Effector memory CD8-positive, alpha-beta T cell (primary cell): Measurements from ENCODE around the gene COL1A2.

Source experiments
- ATAC-seq: fragments of 150-1000 bp; cut with Tn5 transposase; replicated peaks from 2 replicates; pipeline ENCODE4 v1.10.0; 2021; ENCODE audit warnings: mild to moderate bottlenecking, moderate library complexity
- DNase-seq, 3 experiments: peaks; one replicate each; pipeline ENCODE4 v3.0.0; 2021
- H3K27ac Mint-ChIP-seq, 2 donors: one replicate each; pipeline ENCODE4 v1.8.0; 2022; ENCODE audit warnings: mild to moderate bottlenecking in 2 of 2, mixed read lengths in 2 of 2, moderate library complexity in 2 of 2
- H3K27me3 Mint-ChIP-seq, 2 donors: one replicate each; pipeline ENCODE4 v1.8.0; 2022; ENCODE audit warnings: mixed read lengths in 2 of 2
- H3K36me3 Mint-ChIP-seq: one replicate; pipeline ENCODE4 v1.8.0; 2022; ENCODE audit warnings: mild to moderate bottlenecking, moderate library complexity, mixed read lengths; ENCODE audit not compliant: insufficient read depth
- H3K4me1 Mint-ChIP-seq, 2 donors: one replicate each; pipeline ENCODE4 v1.8.0; 2022; ENCODE audit warnings: low read depth in 2 of 2, mixed read lengths in 2 of 2
- H3K4me3 Mint-ChIP-seq, 2 donors: one replicate each; pipeline ENCODE4 v1.8.0; 2022; ENCODE audit warnings: mild to moderate bottlenecking in 2 of 2, mixed read lengths in 2 of 2, moderate library complexity in 2 of 2
- H3K9me3 Mint-ChIP-seq, 2 donors: one replicate each; pipeline ENCODE4 v1.8.0; 2022; ENCODE audit warnings: mixed read lengths in 2 of 2

The COL1A2 gene

DNA sequence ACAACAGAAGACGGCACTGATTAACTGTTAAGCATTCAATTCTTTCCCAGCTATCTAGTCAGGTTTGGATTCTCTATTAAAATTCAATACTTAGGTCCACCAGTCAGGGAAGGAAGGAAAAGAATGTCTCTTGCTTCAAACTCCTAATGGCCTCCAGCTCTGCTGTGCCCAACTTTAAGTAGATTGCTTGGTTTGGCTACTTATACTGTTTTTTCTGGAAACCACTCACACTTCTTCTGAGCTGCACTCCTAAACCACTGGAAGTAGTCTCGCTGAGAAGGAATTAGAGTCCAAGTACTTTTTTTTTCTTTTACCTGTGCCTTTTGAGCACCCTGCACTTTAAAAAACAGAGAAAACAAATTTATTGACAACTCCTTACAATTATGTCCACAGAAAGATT is 26.7 kb upstream of the COL1A2 start:
- Mint-ChIP-seq H3K27ac (no peak overlapping the region), H3K9me3 (peaks cover 0 to under 1% of the 10 kb centered on the region in 2 donors), H3K4me1 (no peaks in the 10 kb centered on the region), H3K4me3 (no peak overlapping the region), H3K36me3 (no peaks in the 10 kb centered on the region), H3K27me3 (no peaks in the 10 kb centered on the region)
- DNase-seq (no peak), ATAC-seq (no peak)

DNA sequence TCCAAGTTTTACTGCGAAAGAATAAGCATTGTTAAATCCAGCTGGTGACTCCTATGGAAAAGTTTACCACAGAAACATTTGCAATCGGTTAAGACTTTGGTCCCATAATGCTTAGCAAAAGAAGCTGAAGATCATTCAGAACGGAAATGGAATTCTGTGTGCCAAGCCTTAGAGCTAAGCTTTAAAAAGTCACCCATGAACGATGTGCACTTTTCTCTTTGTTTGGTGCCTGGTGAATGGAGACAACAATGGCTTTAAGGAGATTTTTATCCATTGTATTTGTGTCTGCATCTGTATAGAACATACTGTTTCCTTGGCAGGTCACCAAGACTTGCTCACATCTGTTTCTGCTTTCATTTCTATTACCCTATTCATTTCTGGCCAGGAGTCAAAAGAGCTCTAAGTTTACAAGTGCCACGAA is 26.3 kb upstream of the COL1A2 start:
- H3K4me1 Mint-ChIP-seq = no peaks in the 10 kb centered on the region
- DNase-seq = no peak

DNA sequence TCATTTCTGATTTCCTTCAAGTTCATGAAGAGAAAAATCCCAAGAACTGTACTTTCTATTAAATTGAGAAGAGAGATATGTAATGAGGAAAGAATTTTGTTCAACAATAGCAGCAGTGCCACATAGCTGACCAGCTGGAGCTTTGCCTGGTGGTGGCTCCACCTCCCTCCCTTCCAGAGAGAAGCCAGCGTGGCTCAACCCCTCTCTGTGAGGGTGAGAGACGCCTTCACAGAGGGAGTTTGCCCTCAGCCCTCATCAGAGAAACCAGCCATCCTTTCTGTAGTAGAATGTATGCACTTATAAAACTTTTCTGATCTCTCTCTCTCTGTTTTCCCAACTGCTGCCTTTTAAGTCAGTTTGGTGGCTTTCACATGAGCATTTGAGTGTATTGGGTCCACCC is 20.5 kb upstream of the COL1A2 start:
- Mint-ChIP-seq H3K9me3 (no peaks in the 10 kb centered on the region), H3K27ac (no peak overlapping the region), H3K4me1 (no peaks in the 10 kb centered on the region), H3K27me3 (peaks cover 0 to 8% of the 10 kb centered on the region in 2 donors), H3K4me3 (no peak overlapping the region), H3K36me3 (no peaks in the 10 kb centered on the region)
- no peak for DNase-seq
- ATAC-seq = no peak

More for the DNA sequence above, 26.3 kb upstream of the COL1A2 start:
- Mint-ChIP-seq H3K27ac (no peak overlapping the region), H3K36me3 (no peaks in the 10 kb centered on the region), H3K27me3 (no peaks in the 10 kb centered on the region), H3K9me3 (no peaks in the 10 kb centered on the region), H3K4me3 (no peak overlapping the region)
- ATAC-seq = no peak

DNA sequence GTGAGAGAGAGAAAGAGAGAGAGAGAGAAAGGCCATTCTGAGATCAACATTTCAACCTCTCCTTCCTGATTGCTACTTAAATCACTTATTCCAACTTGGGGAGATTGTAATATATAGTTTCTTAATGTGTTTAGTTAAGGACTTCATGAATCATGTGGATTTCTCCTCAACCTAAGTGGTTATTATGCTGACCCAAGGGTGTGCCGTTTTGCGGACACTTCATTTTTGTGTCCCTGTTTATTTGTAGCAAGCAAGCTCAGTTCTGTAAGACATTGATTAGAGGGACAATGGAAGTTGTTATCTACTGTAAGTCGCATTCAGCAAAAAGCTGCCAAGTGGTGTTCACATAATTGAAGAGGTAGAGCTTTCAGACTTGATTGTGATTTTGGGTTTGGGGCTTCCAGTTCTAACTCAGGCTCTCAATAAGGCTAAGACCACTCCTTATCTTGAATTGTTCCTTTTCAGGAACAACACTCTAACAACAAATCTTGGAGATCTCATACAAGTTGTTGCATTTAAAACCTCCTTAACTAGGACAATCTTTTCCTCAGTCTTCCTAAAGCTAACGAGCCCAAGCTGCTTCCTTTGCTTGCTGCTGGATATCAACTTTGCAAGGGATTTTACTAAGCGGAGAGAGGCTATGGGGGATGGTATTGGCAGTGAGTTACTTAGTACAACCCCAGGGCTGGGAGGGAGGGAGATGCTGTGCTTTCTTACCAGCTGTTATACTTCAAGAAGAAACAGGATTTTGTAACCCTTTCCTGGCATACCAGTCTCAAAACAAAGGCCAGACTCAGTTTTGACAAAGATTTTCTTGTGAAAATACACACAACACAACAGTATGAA is 19.8 kb upstream of the COL1A2 start:
- no peaks in the 10 kb centered on the region for H3K4me1 Mint-ChIP-seq
- ATAC-seq = no peak
- DNase-seq = no peak
- no peak overlapping the region for H3K27ac Mint-ChIP-seq
- H3K27me3 Mint-ChIP-seq = peaks cover 0 to 8% of the 10 kb centered on the region in 2 donors
- no peak overlapping the region for H3K4me3 Mint-ChIP-seq
- H3K9me3 Mint-ChIP-seq = no peaks in the 10 kb centered on the region
- no peaks in the 10 kb centered on the region for H3K36me3 Mint-ChIP-seq

DNA sequence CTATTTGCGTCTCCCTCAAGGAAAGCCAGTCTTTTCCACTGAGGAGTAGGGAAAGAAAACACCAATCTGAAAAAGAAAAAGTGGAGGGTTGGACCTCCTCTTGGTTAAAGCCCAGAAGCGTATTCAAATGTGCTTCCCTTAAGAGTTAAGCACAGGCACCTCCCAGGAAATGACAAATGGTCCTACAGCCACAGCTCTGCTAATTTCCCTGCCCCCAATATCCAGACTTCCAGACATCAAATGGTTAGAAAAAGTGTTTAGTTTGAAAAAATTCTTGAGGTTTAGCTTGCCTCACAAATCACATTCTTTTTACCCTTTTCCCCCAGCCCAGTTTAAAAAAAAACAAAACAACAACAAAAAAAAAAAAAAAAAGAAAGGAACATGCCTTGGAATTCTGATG is 19.0 kb upstream of the COL1A2 start:
- no peak for DNase-seq
- Mint-ChIP-seq H3K9me3 (no peaks in the 10 kb centered on the region), H3K4me1 (no peaks in the 10 kb centered on the region), H3K27me3 (peaks cover 0 to 8% of the 10 kb centered on the region in 2 donors), H3K4me3 (no peak overlapping the region), H3K27ac (no peak overlapping the region), H3K36me3 (no peaks in the 10 kb centered on the region)
- ATAC-seq = no peak

DNA sequence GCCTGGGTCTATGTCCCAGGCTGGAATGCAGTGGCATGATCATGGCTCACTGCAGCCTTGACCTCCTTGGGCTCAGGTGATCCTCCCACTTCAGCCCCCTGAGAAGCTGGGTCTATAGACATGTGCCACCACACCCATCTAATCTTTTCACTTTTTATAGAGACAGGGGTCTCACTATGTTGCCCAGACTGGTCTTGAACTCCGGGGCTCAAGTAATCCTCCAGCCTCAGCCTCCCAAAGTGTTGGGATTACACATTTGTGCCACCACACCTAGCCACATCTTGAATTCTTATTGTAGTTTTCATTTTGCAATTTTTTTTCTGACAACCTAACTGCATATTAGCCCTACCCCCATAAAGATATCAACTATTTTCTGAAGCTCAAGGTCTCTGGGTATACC is 18.4 kb upstream of the COL1A2 start:
- no peaks in the 10 kb centered on the region for H3K9me3 Mint-ChIP-seq
- no peak for ATAC-seq
- no peak overlapping the region for H3K4me3 Mint-ChIP-seq
- H3K4me1 Mint-ChIP-seq = no peaks in the 10 kb centered on the region
- no peak for DNase-seq
- no peak overlapping the region for H3K27ac Mint-ChIP-seq
- peaks cover 0 to 8% of the 10 kb centered on the region in 2 donors for H3K27me3 Mint-ChIP-seq
- no peaks in the 10 kb centered on the region for H3K36me3 Mint-ChIP-seq

DNA sequence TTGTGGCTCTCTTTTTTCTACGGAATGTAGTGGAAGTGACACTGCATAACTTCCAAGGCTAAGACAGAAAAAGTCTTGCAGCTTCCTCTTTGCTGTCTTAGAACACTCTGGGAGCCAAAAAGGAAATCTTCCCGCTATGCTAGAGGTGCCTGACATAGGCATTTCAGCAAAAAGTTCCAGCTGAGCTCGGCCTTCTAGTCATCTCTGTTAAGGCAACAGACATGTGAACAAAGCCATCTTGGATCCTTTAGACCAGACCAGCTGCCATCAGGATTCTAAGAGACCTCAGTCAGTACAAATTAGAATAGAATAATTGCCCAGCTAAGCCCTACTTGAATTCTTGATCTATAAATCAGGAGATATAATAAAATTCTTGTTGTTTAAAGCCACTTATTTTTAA is 16.3 kb upstream of the COL1A2 start:
- Mint-ChIP-seq H3K9me3 (no peaks in the 10 kb centered on the region), H3K36me3 (no peaks in the 10 kb centered on the region), H3K4me3 (no peak overlapping the region), H3K4me1 (no peaks in the 10 kb centered on the region), H3K27me3 (peaks cover 0 to 8% of the 10 kb centered on the region in 2 donors), H3K27ac (no peak overlapping the region)
- ATAC-seq (no peak), DNase-seq (no peak)

DNA sequence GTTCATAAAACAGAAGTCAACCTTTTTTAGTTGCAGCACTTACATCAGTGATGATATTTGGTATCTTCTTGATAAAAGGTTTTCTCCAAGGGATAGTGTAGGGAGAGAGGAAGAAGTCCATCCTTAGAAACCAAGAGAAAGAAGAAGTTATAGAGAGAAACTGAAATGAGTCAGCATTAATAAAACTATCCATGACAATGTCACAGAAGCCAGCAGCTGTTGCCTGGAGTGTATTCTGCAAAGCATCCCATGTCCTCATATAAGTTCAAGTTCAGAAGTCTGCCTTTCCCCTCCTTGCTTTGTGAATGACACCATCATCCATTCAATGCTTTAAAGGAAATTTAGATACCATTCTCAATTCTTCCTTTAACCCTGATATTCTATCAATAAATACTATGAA is 14.4 kb upstream of the COL1A2 start:
- Mint-ChIP-seq H3K4me1 (no peaks in the 10 kb centered on the region), H3K9me3 (no peaks in the 10 kb centered on the region), H3K36me3 (no peaks in the 10 kb centered on the region), H3K27ac (no peak overlapping the region), H3K4me3 (no peak overlapping the region), H3K27me3 (peaks cover 0 to 8% of the 10 kb centered on the region in 2 donors)
- DNase-seq = no peak
- ATAC-seq = no peak

DNA sequence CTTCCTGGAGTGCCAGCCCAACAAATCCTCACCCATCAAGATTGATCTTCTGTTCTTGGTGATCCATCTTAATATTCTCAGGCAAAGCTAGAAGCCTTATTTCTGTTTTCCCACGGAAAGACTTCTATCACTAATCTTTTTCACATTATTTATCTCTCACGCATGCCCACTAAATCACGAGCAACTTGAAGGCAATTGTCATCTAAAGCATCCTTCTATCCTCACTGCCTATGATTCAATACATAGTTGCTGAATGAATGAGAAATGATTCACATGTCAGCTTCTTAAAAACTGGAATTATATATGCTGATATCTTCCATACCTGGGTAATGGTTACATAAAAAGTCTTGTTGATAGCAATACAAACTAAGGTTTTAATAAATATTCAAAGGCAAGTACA is 12.6 kb upstream of the COL1A2 start:
- no peak for DNase-seq
- ATAC-seq = no peak
- no peak overlapping the region for H3K4me3 Mint-ChIP-seq

DNA sequence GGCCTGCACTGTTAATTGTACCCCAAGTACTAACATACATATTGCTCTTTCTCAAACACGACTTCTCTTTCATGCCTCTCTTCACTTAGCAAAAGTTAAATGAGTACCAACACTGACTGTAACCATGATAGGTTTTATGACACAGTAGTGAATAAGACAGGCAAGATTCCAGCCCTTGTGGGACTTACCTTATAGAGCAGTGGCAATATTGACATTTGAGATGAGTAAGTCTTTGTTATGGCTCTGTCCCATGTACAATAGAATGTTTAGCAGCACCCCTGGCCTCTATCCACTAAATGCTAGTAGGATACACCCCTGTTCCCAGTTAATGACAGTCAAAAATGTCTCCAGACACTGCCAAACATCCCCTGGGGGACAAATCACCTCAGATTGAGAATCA is 11.9 kb upstream of the COL1A2 start:
- peaks cover 0 to 2% of the 10 kb centered on the region in 2 donors for H3K27me3 Mint-ChIP-seq
- no peak for DNase-seq
- no peak overlapping the region for H3K27ac Mint-ChIP-seq
- no peaks in the 10 kb centered on the region for H3K36me3 Mint-ChIP-seq
- no peak for ATAC-seq
- H3K9me3 Mint-ChIP-seq = no peaks in the 10 kb centered on the region
- no peaks in the 10 kb centered on the region for H3K4me1 Mint-ChIP-seq
- H3K4me3 Mint-ChIP-seq = no peak overlapping the region

More for the DNA sequence above, 12.6 kb upstream of the COL1A2 start:
- H3K27ac Mint-ChIP-seq = no peak overlapping the region
- H3K27me3 Mint-ChIP-seq = peaks cover 0 to 8% of the 10 kb centered on the region in 2 donors
- no peaks in the 10 kb centered on the region for H3K4me1 Mint-ChIP-seq
- no peaks in the 10 kb centered on the region for H3K9me3 Mint-ChIP-seq
- no peaks in the 10 kb centered on the region for H3K36me3 Mint-ChIP-seq

DNA sequence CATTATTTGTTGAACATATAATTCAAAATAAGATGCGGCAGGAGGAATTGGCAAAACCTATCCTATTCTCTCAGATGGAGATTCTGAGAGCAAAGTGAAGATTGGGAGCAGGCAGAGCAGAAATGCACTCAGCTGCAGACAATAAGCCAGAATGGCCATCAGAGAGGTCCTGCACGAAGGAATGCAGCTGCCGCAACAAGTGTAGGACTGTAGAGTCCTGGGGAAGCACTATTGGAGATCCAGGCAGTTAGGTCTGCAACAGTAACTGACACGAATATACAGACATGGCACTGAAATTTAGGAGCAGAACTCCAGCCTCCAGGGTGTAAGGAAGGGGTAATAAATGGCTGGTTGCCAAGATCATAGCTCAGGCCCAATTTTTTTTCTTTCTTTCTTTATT is 10.4 kb upstream of the COL1A2 start:
- peaks cover 0 to under 1% of the 10 kb centered on the region in 2 donors for H3K27me3 Mint-ChIP-seq
- H3K9me3 Mint-ChIP-seq = no peaks in the 10 kb centered on the region
- ATAC-seq = no peak
- no peak for DNase-seq
- H3K27ac Mint-ChIP-seq = no peak overlapping the region
- H3K36me3 Mint-ChIP-seq = no peaks in the 10 kb centered on the region
- no peaks in the 10 kb centered on the region for H3K4me1 Mint-ChIP-seq
- no peak overlapping the region for H3K4me3 Mint-ChIP-seq

DNA sequence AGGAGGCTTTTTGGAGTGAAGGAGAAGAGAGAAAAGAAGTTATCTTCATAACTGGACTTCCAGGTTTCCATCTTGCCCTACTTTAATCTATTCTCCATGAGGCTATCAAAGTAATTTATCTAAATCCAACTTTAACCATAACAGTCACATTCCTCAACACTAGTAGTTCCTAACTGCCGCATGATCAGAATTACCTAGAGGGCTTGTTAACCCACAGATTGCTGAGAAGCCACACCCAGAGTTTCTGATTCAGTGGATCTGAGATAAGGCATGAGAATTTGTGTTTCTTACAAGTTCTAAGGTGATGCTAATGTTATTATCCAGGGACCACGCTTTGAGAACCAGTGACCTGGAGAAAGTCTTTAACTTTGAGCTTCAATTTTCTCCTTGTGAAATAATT is 8.3 kb upstream of the COL1A2 start:
- no peak for DNase-seq
- ATAC-seq = no peak
- Mint-ChIP-seq H3K4me1 (no peaks in the 10 kb centered on the region), H3K27ac (no peak overlapping the region), H3K9me3 (peaks cover 0 to 3% of the 10 kb centered on the region in 2 donors), H3K36me3 (no peaks in the 10 kb centered on the region), H3K27me3 (peaks cover 8 to 14% of the 10 kb centered on the region in 2 donors), H3K4me3 (no peak overlapping the region)

DNA sequence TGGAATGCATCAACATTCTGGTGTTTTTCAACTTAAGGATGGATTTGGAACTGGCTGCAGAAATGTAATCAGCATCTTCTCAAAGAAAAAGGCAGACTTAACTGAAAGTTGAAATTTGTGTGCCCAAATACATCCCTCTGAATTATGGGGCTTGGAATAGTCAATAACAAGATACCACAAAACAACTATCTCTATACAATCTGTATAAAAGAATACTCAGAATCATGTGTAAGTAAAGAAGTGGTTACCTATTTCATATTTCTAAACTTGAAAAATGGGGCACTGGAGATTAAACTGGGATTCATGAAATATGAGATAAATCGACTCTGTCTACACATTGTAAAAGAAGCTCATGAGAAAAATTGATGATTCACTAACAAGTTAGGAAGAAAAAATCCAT is 6.2 kb upstream of the COL1A2 start:
- no peak overlapping the region for H3K27ac Mint-ChIP-seq

DNA sequence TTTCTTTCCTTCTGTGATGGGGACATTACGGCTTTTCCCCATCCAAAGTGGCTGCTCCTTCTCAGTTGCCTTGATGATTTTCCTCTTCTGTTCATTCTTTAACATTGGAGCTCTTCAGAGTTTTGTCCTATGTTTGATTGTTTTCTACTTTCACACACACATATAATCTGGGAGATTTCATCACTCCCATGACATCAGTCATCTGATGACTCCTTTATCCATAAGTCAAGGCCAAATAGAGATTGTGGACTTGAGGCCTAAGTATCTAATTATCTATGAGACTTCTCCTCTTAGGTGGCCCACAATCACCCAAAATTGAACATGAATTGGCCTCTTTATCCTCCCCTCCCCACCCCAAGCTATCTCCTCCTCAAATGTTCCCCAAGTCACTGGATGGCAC is 5.3 kb upstream of the COL1A2 start:
- no peaks in the 10 kb centered on the region for H3K4me1 Mint-ChIP-seq
- H3K36me3 Mint-ChIP-seq = no peaks in the 10 kb centered on the region
- DNase-seq = no peak
- H3K27ac Mint-ChIP-seq = no peak overlapping the region
- peaks cover 17 to 21% of the 10 kb centered on the region in 2 donors for H3K27me3 Mint-ChIP-seq
- no peak overlapping the region for H3K4me3 Mint-ChIP-seq
- H3K9me3 Mint-ChIP-seq = peaks cover 0 to 3% of the 10 kb centered on the region in 2 donors
- no peak for ATAC-seq

More for the DNA sequence above, 6.2 kb upstream of the COL1A2 start:
- Mint-ChIP-seq H3K36me3 (no peaks in the 10 kb centered on the region), H3K27me3 (peaks cover 13 to 18% of the 10 kb centered on the region in 2 donors), H3K9me3 (peaks cover 0 to 3% of the 10 kb centered on the region in 2 donors), H3K4me3 (no peak overlapping the region), H3K4me1 (no peaks in the 10 kb centered on the region)
- DNase-seq (no peak), ATAC-seq (no peak)
